Measurements from ENCODE around the gene TNPO2.

- no peak for TF ChIP-seq EZH2phosphoT487 (IDR thresholded peaks at IDR 0.05; ENCODE audit: low read depth, severe bottlenecking, unreplicated experiment)
- TF ChIP-seq, protein P1, sequence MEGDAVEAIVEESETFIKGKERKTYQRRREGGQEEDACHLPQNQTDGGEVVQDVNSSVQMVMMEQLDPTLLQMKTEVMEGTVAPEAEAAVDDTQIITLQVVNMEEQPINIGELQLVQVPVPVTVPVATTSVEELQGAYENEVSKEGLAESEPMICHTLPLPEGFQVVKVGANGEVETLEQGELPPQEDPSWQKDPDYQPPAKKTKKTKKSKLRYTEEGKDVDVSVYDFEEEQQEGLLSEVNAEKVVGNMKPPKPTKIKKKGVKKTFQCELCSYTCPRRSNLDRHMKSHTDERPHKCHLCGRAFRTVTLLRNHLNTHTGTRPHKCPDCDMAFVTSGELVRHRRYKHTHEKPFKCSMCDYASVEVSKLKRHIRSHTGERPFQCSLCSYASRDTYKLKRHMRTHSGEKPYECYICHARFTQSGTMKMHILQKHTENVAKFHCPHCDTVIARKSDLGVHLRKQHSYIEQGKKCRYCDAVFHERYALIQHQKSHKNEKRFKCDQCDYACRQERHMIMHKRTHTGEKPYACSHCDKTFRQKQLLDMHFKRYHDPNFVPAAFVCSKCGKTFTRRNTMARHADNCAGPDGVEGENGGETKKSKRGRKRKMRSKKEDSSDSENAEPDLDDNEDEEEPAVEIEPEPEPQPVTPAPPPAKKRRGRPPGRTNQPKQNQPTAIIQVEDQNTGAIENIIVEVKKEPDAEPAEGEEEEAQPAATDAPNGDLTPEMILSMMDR (IDR thresholded peaks at IDR 0.05; ENCODE audit: poor library complexity) = no peak
These were observed 51.0 kb downstream of the TNPO2 start for GRCh38 chr19:12672744-12673143.

Measured in hepatocyte (in vitro differentiated cells).